Skeletal muscle cell (primary cell): ENCODE data around the gene CABP2.
"Not testable (repeated sequence)": the region's sequence is repeated elsewhere in the genome, so short reads cannot be mapped to it uniquely, and the experiment has no call there.

ENCODE experiments used
- DNase-seq: peaks from one replicate; pipeline ENCODE4 v3.0.0-alpha.2; 2010; ENCODE audit warnings: low read depth
- H3K4me3 ChIP-seq: 2 replicates; pipeline ENCODE4 v1.5.1; 2011; ENCODE audit warnings: low read depth, mild to moderate bottlenecking, control low read depth, low read length, moderate library complexity

The CABP2 gene

DNA sequence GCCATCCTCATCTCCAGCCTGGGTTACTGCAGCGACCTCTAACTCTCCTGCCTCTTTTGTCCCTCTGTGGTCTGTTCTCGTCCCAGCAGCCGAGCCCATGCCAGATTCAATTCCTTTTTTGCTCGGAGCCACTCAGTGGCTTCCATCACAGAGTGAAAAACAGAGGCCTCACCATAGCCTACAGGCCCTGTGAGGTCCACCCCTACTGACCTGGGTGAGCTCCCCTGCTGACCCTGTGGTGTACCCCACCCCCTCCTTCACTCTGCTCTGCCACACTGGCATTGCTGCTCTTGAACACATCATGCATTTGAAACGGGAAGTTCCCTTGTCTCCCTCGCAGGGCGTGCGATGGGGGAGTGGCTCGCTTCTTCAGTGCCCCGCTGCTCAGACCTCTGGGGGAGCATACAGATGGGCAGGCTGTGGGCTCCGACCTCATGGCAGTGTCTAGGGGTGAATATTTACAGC lies 38.4 kb downstream of the CABP2 start:
- no peak overlapping the region for H3K4me3 ChIP-seq
- no peak for DNase-seq

DNA sequence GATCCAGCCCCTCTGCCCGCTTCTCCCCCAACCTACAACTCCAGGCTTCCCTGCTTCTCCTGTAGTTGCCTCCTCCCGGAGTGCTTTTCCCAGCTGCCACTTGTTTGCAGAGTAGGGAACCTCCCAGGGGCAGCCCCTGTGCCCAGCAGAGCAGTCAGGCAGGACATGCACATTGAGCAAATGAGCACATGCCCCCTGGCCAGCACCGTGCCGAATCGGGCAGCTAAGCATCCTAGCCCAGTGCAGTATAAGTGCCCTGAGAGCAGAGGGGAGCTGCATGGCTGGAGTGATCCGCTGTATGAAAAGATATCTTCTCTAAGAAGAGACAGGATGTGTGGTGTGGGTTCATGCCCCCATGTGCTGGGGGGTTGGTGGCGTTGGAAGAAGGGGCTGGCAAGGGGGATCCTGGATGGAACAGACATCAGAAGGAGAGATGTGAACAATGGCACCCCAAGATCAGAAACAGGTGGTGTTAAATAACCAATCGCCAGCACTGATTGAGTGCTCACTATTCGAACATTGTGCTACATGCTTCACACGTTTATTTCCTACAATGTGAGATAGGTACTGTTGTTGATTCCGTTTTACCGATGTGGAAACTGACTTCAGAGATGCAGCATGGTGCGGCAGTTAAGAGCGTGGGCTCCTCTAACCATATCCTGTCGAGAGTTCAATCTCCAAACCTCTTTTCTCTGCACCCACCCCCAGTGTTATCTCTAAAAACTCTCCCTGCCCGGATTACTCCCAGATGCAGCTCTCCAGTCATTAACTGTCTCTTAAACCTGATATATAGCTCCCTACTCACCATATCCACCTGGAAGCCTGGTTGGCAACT lies 39.2 kb downstream of the CABP2 start:
- peak overlapping the region; percentile 64 for H3K4me3 ChIP-seq

DNA sequence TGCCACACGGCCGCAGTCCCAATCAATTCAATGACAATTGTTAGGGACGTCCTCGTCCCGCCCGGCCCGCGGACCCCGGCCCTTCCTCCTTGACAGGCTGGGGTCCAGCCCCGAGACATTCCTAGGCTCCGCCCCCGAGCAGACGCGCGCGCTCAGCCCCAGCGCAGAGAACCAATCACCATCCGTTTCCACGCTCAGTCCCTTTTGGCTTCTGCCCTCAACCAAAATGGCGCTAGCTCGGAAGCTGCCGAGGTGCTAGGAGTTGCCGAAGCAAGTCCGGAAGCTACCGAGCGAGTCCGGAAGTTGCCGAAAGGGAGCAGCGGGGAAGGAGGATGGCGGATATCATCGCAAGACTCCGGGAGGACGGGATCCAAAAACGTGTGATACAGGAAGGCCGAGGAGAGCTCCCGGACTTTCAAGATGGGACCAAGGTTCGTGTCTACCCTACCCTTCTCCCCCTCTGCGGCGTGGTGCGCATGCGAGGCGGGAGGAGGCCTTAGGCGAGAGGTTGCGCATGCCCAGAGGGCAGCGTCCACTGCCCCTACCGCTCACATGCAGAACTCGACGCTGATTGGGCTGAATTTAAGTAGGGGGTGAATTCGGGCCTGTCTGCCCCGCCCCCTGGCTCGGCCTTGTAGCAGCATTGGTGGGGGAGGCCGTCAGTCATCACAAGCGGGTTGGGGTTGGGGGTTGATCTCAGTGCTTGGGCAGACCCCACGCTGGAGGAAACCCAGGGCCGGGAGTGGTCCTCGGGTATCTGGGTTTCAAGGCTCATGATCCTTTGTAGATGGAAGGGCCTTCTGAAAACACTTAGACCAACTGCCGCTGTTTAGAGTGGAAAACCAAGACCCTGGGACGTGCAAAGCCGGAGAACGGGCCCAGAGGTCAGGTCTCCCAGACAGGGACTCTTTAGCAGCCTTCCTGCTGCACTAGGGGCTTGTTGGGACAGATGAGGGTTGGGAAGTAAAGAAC lies 40.1 kb downstream of the CABP2 start, which contains the start of gene AIP:
Gene AIP, plus strand, starts transcription at position 200 of the 972 bp plus-strand sequence. Its CDS starts 133 bp downstream, at position 333.
- peak within 1 kb of the TSS; percentile 64 for H3K4me3 ChIP-seq

More for the DNA sequence above, 39.2 kb downstream of the CABP2 start:
- DNase-seq = no peak

DNA sequence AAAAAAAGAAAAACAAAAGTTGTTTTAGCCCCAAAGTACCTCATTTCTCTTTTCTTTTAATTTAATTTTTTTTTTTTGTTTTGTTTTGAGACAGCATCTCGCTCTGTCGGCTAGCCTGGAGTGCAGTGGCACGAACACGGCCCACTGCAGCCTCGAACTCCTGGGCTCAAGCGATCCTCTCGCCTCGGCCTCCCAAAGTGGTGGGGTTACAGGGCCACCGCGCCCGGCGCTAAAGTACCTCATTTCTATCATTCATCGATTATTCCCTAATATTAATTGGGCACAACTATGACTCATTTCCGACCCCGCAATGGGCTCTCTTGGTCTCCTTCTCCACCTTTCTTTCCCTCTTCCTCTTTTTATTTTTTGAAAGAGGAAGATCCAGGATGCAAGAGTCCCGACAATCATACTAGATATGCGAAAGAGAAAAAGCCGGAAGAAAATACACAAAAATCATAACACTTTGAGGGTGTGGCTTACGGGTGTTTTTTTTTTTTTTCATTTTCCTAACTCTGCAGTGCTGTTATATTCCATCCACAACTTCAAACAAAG lies 40.9 kb downstream of the CABP2 start:
- DNase-seq = no peak
- H3K4me3 ChIP-seq = peak overlapping the region; percentile 64

More for the DNA sequence above, 40.1 kb downstream of the CABP2 start, which contains the start of gene AIP:
- peak; percentile 90 for DNase-seq

- not testable (repeated sequence) for H3K4me3 ChIP-seq, DNase-seq
Measured at GRCh38 chr11:67477344-67478050, 45.7 kb downstream of the CABP2 start.

DNA sequence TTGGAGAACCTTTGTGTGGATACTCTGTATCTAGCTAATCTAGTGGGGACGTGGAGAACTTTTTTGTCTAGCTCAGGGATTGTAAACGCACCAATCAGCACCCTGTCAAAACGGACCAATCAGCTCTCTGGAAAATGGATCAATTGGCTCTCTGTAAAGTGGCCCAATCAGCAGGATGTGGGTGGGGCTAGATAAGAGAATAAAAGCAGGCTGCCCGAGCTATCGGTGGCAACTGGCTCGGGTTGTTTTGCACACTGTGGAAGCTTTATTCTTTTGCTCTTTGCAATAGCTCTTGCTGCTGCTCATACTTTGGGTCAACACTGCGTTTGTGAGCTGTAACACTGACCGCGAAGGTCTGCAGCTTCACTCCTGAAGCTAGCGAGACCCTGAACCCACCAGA lies 46.6 kb downstream of the CABP2 start:
- not testable (repeated sequence) for DNase-seq, H3K4me3 ChIP-seq

- no peak for DNase-seq
Measured at GRCh38 chr11:67472882-67473281, 50.4 kb downstream of the CABP2 start.

GRCh38 chr11:67470337-67471002 lies 52.8 kb downstream of the CABP2 start:
- H3K4me3 ChIP-seq = no peak overlapping the region
- DNase-seq = no peak

More at GRCh38 chr11:67472882-67473281, 50.4 kb downstream of the CABP2 start:
- H3K4me3 ChIP-seq = no peak overlapping the region

GRCh38 chr11:67469508-67469811 lies 53.8 kb downstream of the CABP2 start:
- no peak for DNase-seq
- H3K4me3 ChIP-seq = peak overlapping the region; percentile 81
